ENCODE measurements around the gene ZC3H4.
"Not testable (repeated sequence)": the region's sequence is repeated elsewhere in the genome, so short reads cannot be mapped to it uniquely, and the experiment has no call there.

The ZC3H4 gene

GRCh38 chr19:47107202-47107952 lies 6.2 kb downstream of the ZC3H4 start:
- DNase-seq: no peak

GRCh38 chr19:47106821-47107201 lies 6.8 kb downstream of the ZC3H4 start:
- no peak for DNase-seq

- DNase-seq: no peak
Observed at GRCh38 chr19:47105874-47106273, 7.7 kb downstream of the ZC3H4 start.

- no peak for DNase-seq
Observed at GRCh38 chr19:47104680-47105079, 8.9 kb downstream of the ZC3H4 start.

- no peak for DNase-seq
Observed at GRCh38 chr19:47102346-47103060, 11.1 kb downstream of the ZC3H4 start.

- DNase-seq: not testable (repeated sequence)
Observed at GRCh38 chr19:47101116-47101515, 12.5 kb downstream of the ZC3H4 start.

- no peak for DNase-seq
Observed at GRCh38 chr19:47100290-47100689, 13.3 kb downstream of the ZC3H4 start.

- DNase-seq: no peak
Observed at GRCh38 chr19:47099576-47100050, 14.0 kb downstream of the ZC3H4 start.

GRCh38 chr19:47098608-47099007 lies 15.0 kb downstream of the ZC3H4 start:
- no peak for DNase-seq

- no peak for DNase-seq
Observed at GRCh38 chr19:47097396-47098201, 16.0 kb downstream of the ZC3H4 start.

- DNase-seq: no peak
Observed at GRCh38 chr19:47096721-47097120, 16.9 kb downstream of the ZC3H4 start.

- DNase-seq: no peak
Observed at GRCh38 chr19:47096100-47096704, 17.4 kb downstream of the ZC3H4 start.

- DNase-seq: no peak
Observed at GRCh38 chr19:47095476-47096099, 18.0 kb downstream of the ZC3H4 start.

GRCh38 chr19:47094557-47095475 lies 18.8 kb downstream of the ZC3H4 start:
- no peak for DNase-seq

- DNase-seq: no peak
Observed at GRCh38 chr19:47093841-47094240, 19.7 kb downstream of the ZC3H4 start.

- no peak for DNase-seq
Observed at GRCh38 chr19:47093254-47093653, 20.3 kb downstream of the ZC3H4 start.

GRCh38 chr19:47089767-47090350 lies 23.7 kb downstream of the ZC3H4 start:
- no peak for DNase-seq

GRCh38 chr19:47086280-47086679 lies 27.3 kb downstream of the ZC3H4 start:
- DNase-seq: no peak

GRCh38 chr19:47084879-47085439 lies 28.6 kb downstream of the ZC3H4 start:
- no peak for DNase-seq

- no peak for DNase-seq
Observed at GRCh38 chr19:47082493-47082892, 31.1 kb downstream of the ZC3H4 start.

- DNase-seq: no peak
Observed at GRCh38 chr19:47081095-47081494, 32.5 kb downstream of the ZC3H4 start.
